Activated CD4-positive, alpha-beta T cell treated with anti-CD3 and anti-CD28 coated beads, Interleukin-2, amount 50 U/mL, for 16 hours (primary cell): ENCODE data around the gene SCN4A.
"Not testable (repeated sequence)": the region's sequence is repeated elsewhere in the genome, so short reads cannot be mapped to it uniquely, and the experiment has no call there.

Experiments
- DNase-seq: peaks from one replicate; pipeline ENCODE4 v3.0.0-alpha.2; 2020

SCN4A gene

DNA sequence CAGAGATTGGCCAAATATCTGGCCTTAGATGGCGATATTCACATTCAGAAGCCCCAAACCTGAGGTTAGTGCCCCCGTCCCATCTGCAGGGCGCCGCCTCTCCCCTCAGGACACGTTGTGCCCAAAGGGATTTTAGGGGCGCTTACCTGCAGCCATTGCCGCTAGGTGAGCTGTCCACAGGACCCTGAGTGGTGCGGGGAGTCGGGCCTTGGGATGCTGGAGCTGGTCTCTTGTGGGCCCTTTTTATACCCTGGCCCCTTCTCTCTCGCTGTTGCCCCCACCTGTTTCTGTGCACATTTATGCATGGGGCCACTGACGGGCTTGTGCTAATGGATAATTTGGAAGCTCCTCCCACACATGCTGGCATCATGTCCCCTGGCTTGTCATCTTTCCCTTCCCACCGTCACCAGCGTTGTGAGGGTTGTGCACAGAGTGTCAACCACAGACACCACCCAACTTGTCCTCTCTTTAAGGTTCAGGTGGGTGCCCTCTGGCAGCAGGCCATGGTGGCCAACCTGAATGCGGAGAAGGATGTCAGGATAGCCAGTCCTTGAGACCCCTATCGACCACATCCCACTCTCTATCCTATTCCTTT lies 61.6 kb downstream of the SCN4A start, which contains the start of gene CSHL1:
TSS of gene CSHL1 (minus strand) at position 218 of the 595 bp plus-strand sequence. CDS start at position 156, 62 bp downstream.
- DNase-seq: no peak

DNA sequence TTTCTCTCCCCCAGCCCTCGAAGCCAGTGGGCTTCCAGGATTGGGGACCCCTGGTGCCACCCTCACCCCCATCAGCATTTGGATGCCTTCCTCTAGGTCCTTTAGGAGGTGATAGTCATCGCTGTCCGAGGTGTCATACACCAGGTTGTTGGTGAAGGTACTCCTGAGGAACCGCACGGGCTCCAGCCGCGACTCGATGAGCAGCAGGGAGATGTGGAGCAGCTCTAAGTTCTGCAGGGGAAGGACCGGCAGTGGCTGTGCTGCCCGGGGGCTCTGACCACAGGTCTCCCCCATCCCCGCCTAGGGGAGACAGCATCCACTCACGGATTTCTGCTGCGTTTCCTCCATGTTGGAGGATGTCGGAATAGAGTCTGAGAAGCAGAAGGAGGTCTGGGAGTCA lies 62.6 kb downstream of the SCN4A start:
- no peak for DNase-seq

DNA sequence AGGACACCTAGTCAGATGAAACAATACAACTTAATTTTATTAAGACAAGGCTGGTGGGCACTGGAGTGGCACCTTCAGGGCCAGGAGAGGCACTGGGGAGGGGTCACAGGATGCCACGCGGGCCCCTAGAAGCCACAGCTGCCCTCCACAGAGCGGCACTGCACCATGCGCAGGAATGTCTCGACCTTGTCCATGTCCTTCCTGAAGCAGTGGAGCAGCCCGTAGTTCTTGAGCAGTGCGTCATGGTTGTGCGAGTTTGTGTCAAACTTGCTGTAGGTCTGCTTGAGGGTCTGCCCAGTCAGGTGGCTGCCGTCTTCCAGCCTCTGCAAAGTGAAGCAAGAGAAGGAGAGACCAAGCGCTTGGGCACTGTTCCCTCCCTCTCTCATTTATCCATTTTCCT lies 63.1 kb downstream of the SCN4A start:
- not testable (repeated sequence) for DNase-seq

DNA sequence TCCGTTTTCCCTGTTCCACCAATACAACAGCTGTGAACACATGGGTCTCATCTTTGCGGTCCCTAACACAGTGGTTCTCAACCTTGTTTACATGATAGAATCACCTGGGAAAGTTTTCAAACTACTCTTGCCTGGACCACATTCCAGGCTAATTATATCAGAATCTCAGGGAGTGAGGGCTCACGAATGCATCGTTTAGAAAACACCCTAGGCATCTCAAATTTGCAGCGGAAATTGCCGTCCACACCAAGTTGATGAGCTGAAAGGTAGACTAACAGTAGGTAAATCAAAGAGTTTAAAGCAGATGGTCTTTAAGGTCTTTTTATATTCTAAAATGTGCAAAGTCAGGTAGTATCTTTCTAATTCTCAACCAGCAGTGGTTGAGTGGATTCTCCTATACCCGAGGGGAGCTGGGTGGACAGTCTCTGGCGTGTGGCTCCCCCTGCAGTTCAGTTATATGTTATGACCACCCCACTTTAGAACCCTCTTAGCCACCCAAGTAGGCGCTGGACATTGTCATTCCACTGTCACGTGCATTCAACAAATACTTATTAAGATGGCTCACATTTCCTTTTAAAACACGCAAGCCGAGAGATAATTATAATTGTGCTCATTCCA lies 65.4 kb downstream of the SCN4A start:
- DNase-seq: not testable (repeated sequence)

DNA sequence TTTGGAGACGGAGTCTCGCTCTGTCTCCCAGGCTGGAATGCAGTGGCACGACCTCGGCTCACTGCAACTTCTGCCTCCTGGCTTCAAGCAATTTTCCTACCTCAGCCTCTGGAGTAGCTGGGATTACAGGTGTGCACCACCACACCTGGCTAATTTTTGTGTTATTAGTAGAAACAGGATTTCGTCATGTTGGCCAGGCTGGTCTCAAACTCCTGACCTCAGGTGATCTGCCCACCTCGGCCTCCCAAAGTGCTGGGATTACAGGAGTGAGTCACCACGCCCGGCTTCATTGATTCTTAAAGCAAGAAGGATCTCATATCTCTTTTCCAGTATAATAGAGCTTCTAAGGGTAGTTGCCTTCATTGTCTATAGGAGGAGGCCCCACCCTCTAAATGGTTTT lies 67.9 kb downstream of the SCN4A start:
- not testable (repeated sequence) for DNase-seq

DNA sequence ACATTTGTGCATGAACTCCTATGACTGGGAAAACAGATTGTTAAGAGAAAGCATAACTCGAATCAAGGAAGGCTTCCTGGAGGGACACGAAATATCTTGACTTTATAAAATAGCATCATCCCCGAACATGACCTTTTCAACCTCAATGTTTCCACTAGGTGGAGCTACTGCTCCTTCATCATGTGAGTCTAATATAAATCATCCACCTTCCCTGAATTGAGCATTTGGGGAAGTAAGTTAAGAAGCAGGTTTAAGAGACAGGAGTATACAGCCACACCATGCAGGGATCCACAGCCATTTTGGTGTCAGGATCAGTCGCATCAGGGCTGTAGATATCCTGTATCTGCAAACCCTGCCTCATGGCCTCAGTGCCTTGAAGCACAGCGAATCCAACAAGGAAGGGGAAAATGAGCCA lies 68.9 kb downstream of the SCN4A start:
- peak; percentile 48 for DNase-seq

DNA sequence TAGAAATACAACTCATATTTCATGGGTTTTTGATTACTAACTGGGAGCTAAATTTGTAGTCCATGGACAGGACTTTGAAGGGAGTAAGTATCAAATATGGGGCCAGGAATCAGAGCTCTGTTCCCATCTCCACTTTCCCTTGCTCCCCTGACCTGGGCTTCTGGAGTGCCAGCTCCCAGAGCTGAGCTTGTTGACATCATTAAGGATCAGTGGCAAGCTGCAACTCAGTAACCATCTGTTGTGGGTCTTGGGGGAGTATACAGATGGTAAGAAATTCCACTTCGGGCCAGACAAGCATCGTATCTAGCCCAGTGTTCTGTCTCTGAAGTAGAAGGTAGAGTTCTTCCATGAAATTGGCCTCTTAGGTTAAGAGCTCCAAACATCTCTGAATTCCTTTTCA lies 70.7 kb downstream of the SCN4A start:
- not testable (repeated sequence) for DNase-seq

DNA sequence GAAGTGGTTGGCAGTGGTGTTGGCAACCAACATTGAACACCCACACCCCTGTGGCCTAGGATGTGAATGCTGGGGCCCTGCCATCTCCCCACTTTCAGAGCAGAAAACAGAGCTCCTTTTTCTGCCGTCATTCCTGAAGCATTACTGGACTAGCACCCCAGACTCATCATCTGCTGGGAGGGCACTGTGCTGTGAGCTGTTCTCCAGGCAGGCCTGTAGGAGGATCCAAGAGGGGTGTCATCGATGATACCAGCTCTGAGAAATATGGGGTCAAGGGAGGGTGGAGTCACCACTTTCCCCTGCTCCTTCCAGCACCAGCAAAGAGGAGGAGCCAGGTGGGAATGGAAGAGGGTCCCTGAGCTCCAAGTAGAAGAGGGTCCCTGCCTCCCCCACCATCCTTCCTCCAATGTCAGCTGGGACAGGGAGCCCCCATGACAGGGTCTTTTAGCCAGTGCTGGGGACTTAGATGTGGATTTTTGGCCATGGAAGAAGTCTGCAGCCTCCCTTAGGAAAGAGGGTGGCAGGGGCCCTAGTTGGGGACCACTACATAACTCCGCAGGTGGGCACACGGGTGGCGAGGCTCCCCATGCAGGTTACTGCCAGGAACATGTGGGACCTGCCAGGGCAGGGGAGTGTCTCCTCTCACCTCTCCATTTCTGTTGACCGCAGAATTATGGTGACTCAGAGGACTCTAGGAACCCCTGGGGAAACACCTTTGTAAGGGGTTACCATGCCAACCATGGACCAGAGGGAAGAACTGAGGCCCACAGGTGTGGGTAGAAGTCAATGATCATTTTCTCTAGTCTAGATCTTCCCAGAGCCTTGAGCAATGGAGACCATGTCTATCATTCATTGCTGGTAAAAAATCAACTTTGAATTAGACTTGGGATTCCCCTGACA lies 73.6 kb downstream of the SCN4A start:
- DNase-seq: peak; percentile 59

DNA sequence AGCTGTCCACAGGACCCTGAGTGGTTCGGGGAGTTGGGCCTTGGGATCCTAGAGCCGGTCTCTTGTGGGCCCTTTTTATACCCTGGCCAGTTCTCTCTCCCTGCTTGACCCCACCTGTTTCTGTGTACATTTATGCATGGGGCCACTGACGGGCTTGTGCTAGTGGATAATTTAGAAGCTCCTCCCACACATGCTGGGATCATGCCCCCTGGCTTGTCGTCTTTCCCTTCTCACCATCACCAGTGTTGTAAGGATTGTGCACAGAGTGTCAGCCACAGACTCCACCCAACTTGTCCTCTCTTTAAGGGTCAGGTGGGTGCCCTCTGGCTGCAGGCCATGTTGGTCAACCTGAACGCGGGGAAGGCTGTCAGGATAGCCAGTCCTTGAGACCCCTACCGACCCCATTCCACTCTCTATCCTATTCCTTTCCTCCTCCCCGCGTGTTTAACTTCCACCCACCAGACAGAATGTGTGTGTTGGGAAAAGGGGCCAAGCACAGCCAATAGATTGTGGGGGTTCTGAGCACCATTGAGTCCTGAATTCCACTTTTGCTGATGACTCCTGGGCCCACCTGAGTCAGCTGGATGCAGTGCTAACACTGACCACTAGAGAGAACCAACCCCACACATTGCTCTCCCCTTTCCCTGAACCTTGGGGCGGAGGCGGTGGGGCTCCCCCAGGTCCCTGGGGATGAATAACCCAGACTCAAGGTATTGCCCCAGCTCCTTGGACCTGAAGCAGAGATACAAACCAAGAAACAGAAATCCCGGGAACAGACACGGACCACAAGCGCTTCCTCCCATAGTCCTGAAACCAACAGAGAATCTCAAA lies 76.0 kb downstream of the SCN4A start, which contains the start of gene CSH1:
TSS of gene CSH1 (minus strand) at position 51 of the 831 bp plus-strand sequence. CDS start 63 bp downstream, outside the sequence.
- not testable (repeated sequence) for DNase-seq

DNA sequence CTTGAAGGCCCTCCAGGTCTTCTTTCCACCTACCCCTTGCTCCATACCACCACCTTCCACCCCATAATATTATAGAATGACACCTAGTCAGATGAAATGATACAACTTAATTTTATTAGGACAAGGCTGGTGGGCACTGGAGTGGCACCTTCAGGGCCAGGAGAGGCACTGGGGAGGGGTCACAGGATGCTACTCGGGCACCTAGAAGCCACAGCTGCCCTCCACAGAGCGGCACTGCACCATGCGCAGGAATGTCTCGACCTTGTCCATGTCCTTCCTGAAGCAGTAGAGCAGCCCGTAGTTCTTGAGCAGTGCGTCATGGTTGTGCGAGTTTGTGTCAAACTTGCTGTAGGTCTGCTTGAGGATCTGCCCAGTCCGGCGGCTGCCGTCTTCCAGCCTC lies 77.9 kb downstream of the SCN4A start:
- not testable (repeated sequence) for DNase-seq

DNA sequence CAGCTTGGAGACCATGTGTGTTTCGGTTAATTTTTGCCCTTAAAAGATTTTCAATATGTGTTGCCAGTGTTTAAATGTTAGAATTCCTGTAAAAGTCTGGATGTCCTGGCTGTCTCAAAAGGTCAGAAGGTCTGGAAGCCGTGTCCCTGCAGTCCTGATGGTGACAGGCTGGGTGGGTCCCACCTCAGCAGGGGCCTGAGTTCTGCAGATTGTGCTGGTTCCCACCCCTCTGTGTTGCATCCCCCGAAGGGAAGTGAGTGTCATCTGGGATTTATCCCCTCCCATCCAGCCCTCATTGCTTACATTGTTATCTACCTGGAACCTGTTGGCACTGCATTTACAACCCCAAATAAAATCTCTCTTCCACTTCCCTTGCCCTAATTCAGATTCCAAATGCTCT lies 78.7 kb downstream of the SCN4A start:
- not testable (repeated sequence) for DNase-seq

DNA sequence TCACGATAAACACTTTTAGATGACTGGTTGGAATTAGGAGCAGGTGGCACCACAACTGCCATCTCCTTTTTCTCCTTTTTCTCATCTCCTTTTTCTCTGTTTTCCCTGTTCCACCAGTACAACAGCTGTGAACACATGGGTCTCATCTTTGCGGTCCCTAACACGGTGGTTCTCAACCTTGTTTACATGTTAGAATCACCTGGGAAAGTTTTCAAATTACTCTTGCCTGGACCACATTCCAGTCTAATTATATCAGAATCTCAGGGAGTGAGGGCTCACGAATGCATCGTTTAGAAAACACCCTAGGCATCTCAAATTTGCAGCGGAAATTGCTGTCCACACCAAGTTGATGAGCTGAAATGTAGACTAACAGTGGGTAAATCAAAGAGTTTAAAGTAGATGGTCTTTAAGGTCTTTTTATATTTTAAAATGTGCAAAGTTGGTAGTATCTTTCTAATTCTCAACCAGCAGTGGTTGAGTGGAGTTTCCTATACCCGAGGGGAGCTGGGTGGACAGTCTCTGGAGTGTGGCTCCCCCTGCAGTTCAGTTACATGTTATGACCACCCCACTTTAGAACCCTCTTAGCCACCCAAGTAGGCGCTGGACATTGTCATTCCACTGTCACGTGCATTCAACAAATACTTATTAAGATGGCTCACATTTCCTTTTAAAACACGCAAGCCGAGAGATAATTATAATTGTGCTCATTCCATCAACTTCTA lies 80.2 kb downstream of the SCN4A start:
- not testable (repeated sequence) for DNase-seq

DNA sequence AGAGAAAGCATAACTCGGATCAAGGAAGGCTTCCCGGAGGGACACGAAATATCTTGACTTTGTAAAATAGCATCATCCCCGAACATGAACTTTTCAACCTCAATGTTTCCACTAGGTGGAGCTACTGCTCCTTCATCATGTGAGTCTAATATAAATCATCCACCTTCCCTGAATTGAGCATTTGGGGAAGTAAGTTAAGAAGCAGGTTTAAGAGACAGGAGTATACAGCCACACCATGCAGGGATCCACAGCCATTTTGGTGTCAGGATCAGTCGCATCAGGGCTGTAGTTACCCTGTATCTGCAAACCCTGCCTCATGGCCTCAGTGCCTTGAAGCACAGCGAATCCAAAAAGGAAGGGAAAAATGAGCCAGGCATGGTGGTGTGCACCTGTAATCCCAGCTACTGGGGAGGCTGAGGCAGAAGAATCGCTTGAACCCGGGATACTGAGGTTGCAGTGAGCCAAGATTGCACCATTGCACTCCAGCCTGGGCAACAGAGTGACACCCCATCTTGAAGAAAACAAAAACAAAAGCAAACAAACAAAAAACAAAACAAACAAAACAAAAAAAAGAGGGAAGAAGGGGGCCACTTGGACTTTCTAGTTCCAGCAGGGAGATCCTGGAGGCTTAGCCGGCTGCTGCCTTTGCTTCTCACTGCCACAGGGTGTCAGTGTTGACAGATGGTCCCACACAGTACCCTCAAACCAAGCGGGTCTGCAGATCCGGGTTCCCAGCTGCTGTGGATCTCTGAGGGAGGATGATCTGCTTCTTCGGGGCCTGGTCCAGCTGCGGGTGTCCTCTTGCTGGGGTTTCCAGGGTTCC lies 83.5 kb downstream of the SCN4A start:
- peak; percentile 45 for DNase-seq
